K562 (cell line): ENCODE measurements around the gene CAMK1D. TPM values are rescaled to one million over a fixed set of nuclear protein-coding genes. Genes with fewer than 3 reads are reported as not detected.

Source experiments
- ATAC-seq: fragments of 200-7000 bp; cut with Tn5 transposase; 3 replicates; pipeline ENCODE4 v1.9.1; 2020; ENCODE audit warnings: moderate library complexity
- BruUV-seq: library from RNA; stranded (reverse); fragments of 400-500 nt; replicated peaks from 2 replicates; lab custom pipeline; 2021; lab: Mats Ljungman, UMichigan
- CTCF ChIA-PET: fragments of 300-600 bp; formaldehyde crosslinking; extraction: SDS; loops from one replicate; lab custom pipeline; 2021; ENCODE audit warnings: low intra/inter-chr PET ratio; lab: Yijun Ruan, JAX
- POLR2A ChIA-PET: fragments of 300-600, 350-650 bp; sonication (Branson Sonifier 250); formaldehyde crosslinking; extraction: SDS; loops from one replicate; lab custom pipeline; 2021; ENCODE audit warnings: antibody characterized with exemption, inconsistent platforms; lab: Yijun Ruan, JAX
- DNase-seq, 4 experiments: peaks; one replicate each; pipeline versions ENCODE4 v3.0.0 to v3.0.0-alpha.2; 2011 to 2018; ENCODE audit warnings: low spot score in 3 of 4, mixed read lengths in 3 of 4; ENCODE audit errors: extremely low read depth in 1 of 4
- FAIRE-seq: peaks from 2 replicates; lab custom pipeline; 2011; peaks lifted over from hg19 to GRCh38; lab: Jason Lieb, UNC
- H2AFZ ChIP-seq: 2 replicates; pipeline ENCODE4 v1.6.0; 2011; ENCODE audit warnings: low read depth, low read length, control low read depth, inconsistent platforms
- H3K27ac ChIP-seq: fragments of 200-600 bp; 3 replicates; pipeline ENCODE4 v1.8.0; 2011; ENCODE audit warnings: low read depth, mild to moderate bottlenecking, control low read depth, inconsistent platforms, low read length, moderate library complexity, mixed read lengths; ENCODE audit errors: extremely low read depth
- H3K27me3 ChIP-seq, 2 experiments: fragments of 300-600 bp in 1 of 2; 2 replicates in 1 of 2; 3 replicates in 1 of 2; pipeline versions ENCODE4 v1.6.0 to v1.8.0; 2011; ENCODE audit warnings: inconsistent platforms in 2 of 2, low read length in 2 of 2, mild to moderate bottlenecking in 1 of 2, mixed read lengths in 1 of 2, moderate library complexity in 1 of 2; ENCODE audit not compliant: control insufficient read depth in 2 of 2, insufficient read depth in 2 of 2
- H3K36me3 ChIP-seq: fragments of 300-600 bp; 3 replicates; pipeline ENCODE4 v1.8.0; 2011; ENCODE audit warnings: mild to moderate bottlenecking, low read length, inconsistent platforms; ENCODE audit not compliant: control insufficient read depth, insufficient read depth
- H3K4me1 ChIP-seq, 2 experiments: fragments of 200-600 bp in 1 of 2; replicated peaks in 1 of 2; 2 replicates in 1 of 2; 3 replicates in 1 of 2; pipeline versions ENCODE4 v1.5.1 to v1.8.0; 2011; ENCODE audit warnings: inconsistent platforms in 2 of 2, low read length in 2 of 2, mild to moderate bottlenecking in 1 of 2, mixed read lengths in 1 of 2, moderate library complexity in 1 of 2; ENCODE audit not compliant: control insufficient read depth in 2 of 2, insufficient read depth in 2 of 2
- H3K4me2 ChIP-seq: 2 replicates; pipeline ENCODE4 v1.6.1; 2011; ENCODE audit warnings: low read length, control low read depth, inconsistent platforms, mixed read lengths; ENCODE audit not compliant: insufficient read depth
- H3K4me3 ChIP-seq: fragments of 200-600 bp; sonication (generic), shearing (Covaris generic); 2 replicates; pipeline ENCODE4 v1.5.1; 2016; ENCODE audit warnings: control low read depth, inconsistent platforms
- H3K79me2 ChIP-seq: fragments of 200-600 bp; 3 replicates; pipeline ENCODE4 v1.8.0; 2011; ENCODE audit warnings: low read length, inconsistent platforms; ENCODE audit not compliant: control insufficient read depth, insufficient read depth
- H3K9ac ChIP-seq, 2 experiments: 2 replicates each; pipeline versions ENCODE4 v1.6.0 to v1.6.1; 2011; ENCODE audit warnings: low read depth in 2 of 2, low read length in 2 of 2, control low read depth in 1 of 2, inconsistent platforms in 1 of 2, mild to moderate bottlenecking in 1 of 2, mixed read lengths in 1 of 2; ENCODE audit not compliant: insufficient read depth in 1 of 2
- H3K9me1 ChIP-seq: one replicate; pipeline ENCODE4 v1.6.0; 2011; ENCODE audit warnings: inconsistent platforms, mild to moderate bottlenecking, low read length, moderate library complexity; ENCODE audit not compliant: control insufficient read depth, insufficient read depth
- H3K9me3 ChIP-seq: replicated peaks from 2 replicates; pipeline ENCODE4 v1.5.1; 2011; ENCODE audit warnings: low read depth, low read length, inconsistent platforms; ENCODE audit not compliant: control insufficient read depth, insufficient read depth
- H4K20me1 ChIP-seq: replicated peaks from 2 replicates; pipeline ENCODE4 v1.6.1; 2011; ENCODE audit warnings: low read length, inconsistent platforms, mixed read lengths; ENCODE audit not compliant: control insufficient read depth, insufficient read depth
- BRCA1 ChIP-seq, 2 experiments: fragments of 450-650 bp in 1 of 2; sonication (generic) in 1 of 2; formaldehyde crosslinking in 1 of 2; IDR thresholded peaks; 2 replicates each; pipeline versions ENCODE4 v1.5.0 to v1.6.1; 2017 to 2020; ENCODE audit warnings: mild to moderate bottlenecking in 1 of 2, missing genetic modification reagents in 1 of 2
- CLOCK ChIP-seq: fragments of 250-450 bp; sonication (Bioruptor Pico); IDR thresholded peaks from 2 replicates; pipeline ENCODE4 v1.4.0; 2020; ENCODE audit warnings: mild to moderate bottlenecking, moderate library complexity, borderline replicate concordance
- ETS2 ChIP-seq: IDR thresholded peaks from 2 replicates; pipeline ENCODE4 v1.6.1; 2016; ENCODE audit warnings: borderline replicate concordance, missing genetic modification characterization, mild to moderate bottlenecking, moderate library complexity, missing compliant biosample characterization; ENCODE audit not compliant: poor library complexity, severe bottlenecking
- FUS ChIP-seq: fragments of 200-400 bp; formaldehyde crosslinking; optimal IDR thresholded peaks from 2 replicates; pipeline ENCODE3; 2017; ENCODE audit warnings: low read depth, low read length
- NFIC ChIP-seq: fragments of 450-650 bp; IDR thresholded peaks from 2 replicates; pipeline ENCODE4 v1.6.1; 2017; ENCODE audit warnings: mild to moderate bottlenecking, inconsistent platforms
- SOX6 ChIP-seq: fragments of 450-650 bp; IDR thresholded peaks from 2 replicates; pipeline ENCODE4 v1.6.1; 2014; ENCODE audit warnings: mild to moderate bottlenecking
- ZBTB12 ChIP-seq: fragments of 250-450 bp; sonication (Bioruptor Pico); IDR thresholded peaks from 2 replicates; pipeline ENCODE4 v1.4.0; 2020
- ZBTB17 ChIP-seq: fragments of 450-650 bp; formaldehyde crosslinking; IDR thresholded peaks from 2 replicates; pipeline ENCODE4 v1.4.0; 2020; ENCODE audit warnings: mild to moderate bottlenecking
- ZFP30 ChIP-seq: fragments of 250-450 bp; sonication (Bioruptor Pico); IDR thresholded peaks from 2 replicates; pipeline ENCODE4 v1.8.0; 2022; ENCODE audit warnings: moderate library complexity, mild to moderate bottlenecking, inconsistent platforms, borderline replicate concordance
- ZFP36 ChIP-seq: fragments of 150-350 bp; IDR thresholded peaks from 2 replicates; pipeline ENCODE4 v1.6.1; 2018; ENCODE audit warnings: low read length, low read depth; ENCODE audit not compliant: partially characterized antibody
- ZNF165 ChIP-seq: fragments of 250-450 bp; sonication (Bioruptor Pico); IDR thresholded peaks from 2 replicates; pipeline ENCODE4 v1.4.0; 2020; ENCODE audit warnings: borderline replicate concordance
- ZNF263 ChIP-seq: sonication (generic); formaldehyde crosslinking; IDR thresholded peaks from 2 replicates; pipeline ENCODE4 v1.8.0; 2022; ENCODE audit warnings: mild to moderate bottlenecking, missing genetic modification reagents, borderline replicate concordance
- ZNF592 ChIP-seq: fragments of 450-650 bp; IDR thresholded peaks from 2 replicates; pipeline ENCODE4 v1.6.1; 2017; ENCODE audit warnings: antibody characterized with exemption, mild to moderate bottlenecking
- WGBS: fragments of 100-300 bp; shearing (Covaris generic); methylation state at CpG from one replicate; pipeline ENCODE4 v1.1.6; 2016; ENCODE audit warnings: low coverage, mixed read lengths; ENCODE audit not compliant: insufficient coverage; ENCODE audit errors: missing lambda C conversion rate; 5-methylcytosine and 5-hydroxymethylcytosine counted together
- in situ Hi-C: fragments of 300-500 bp; cut with MboI; formaldehyde crosslinking; loops from 4 replicates; pipeline ENCODE4 v1.15.0; 2018; ENCODE audit warnings: inconsistent platforms, mixed read lengths
- intact Hi-C: fragments of 100-400 bp; cut with micrococcal nuclease; formaldehyde crosslinking; loops from 2 replicates; pipeline ENCODE4 v1.14.2; 2022
- polyA plus RNA-seq, 8 experiments: library from polyadenylated mRNA; depleted of rRNA in 4 of 8; stranded (reverse) in 5 of 8; unstranded in 3 of 8; fragments of >200 nt; fragmentation: Nextera tagmentation in 2 of 8; fragmentation: Illumina TruSeq in 1 of 8; extraction: Ambion mirVana in 2 of 8; extraction: Trizol in 1 of 8; gene quantifications; 2 replicates each; pipeline versions ENCODE4 v1.2.1 to v1.2.3, GENCODE V29; 2011 to 2014; ENCODE audit warnings: inconsistent platforms in 1 of 8, missing spikeins in 1 of 8
- total RNA-seq, 7 experiments: library from RNA; depleted of rRNA in 6 of 7; stranded (reverse); fragments of >200 nt in 6 of 7; fragmentation: Illumina TruSeq in 2 of 7; extraction: Trizol in 2 of 7; gene quantifications; 2 replicates each; pipeline versions ENCODE4 v1.2.1 to v1.2.3, GENCODE V29; 2011 to 2021; ENCODE audit warnings: low replicate concordance in 1 of 7

Gene CAMK1D
- total and polyA plus RNA-seq, 9 of the 15 experiments (the other 6 are each of a cell fraction or from before 2014, with no cell fraction given), result 0.12 to 0.24 (median 0.20) TPM; not detected in 5

GRCh38 chr10:12768156-12769100 lies 419.1 kb downstream of the CAMK1D start:
- Histone ChIP-seq H3K9ac (no peak overlapping the region), H3K9me1 (no peaks in the 10 kb centered on the region), H3K27ac (no peak overlapping the region), H3K9me3 (no peaks in the 10 kb centered on the region), H3K4me3 (no peak overlapping the region), H3K4me1 (no peaks in the 10 kb centered on the region), H3K36me3 (no peaks in the 10 kb centered on the region), H4K20me1 (no peaks in the 10 kb centered on the region), H3K4me2 (no peak overlapping the region), H3K79me2 (no peaks in the 10 kb centered on the region), H2AFZ (no peak overlapping the region), H3K27me3 (peaks cover 3 to 31% of the 10 kb centered on the region in 2 experiments; a peak in 2 of 5 replicates)
- DNase-seq (no peak), FAIRE-seq (no peak), ATAC-seq (no peak)
- BruUV-seq, result no TSS peak
- POLR2A ChIA-PET, result no interaction called here
- TF ChIP-seq BRCA1 (IDR thresholded peaks at IDR 0.05) (no peak), BRCA1 (CRISPR knock-in tag; IDR thresholded peaks at IDR 0.05) (no peak), ETS2 (tag) (no peak), ZBTB12 (CRISPR knock-in tag) (no peak), FUS (no peak), ZFP36 (no peak), NFIC (no peak), ZNF263 (CRISPR knock-in tag) (no peak), SOX6 (no peak), ZBTB17 (CRISPR knock-in tag) (no peak), CLOCK (no peak), ZNF592 (no peak), ZFP30 (no peak), ZNF165 (no peak)
- in situ Hi-C loops (no loop called here), intact Hi-C loops (no loop called here)
- CTCF ChIA-PET, result no interaction called here
- whole genome bisulfite sequencing, result 0% methylated on average over 16 of the region's 16 CpGs
